GM12801 (cell line): ENCODE results near the gene PCDHB5.

ENCODE experiments used
- CTCF ChIP-seq: IDR thresholded peaks from one replicate; pipeline ENCODE4 v1.5.1; 2011; ENCODE audit warnings: control low read depth; ENCODE audit not compliant: insufficient read length; ENCODE audit errors: extremely low read depth

The PCDHB5 gene

DNA sequence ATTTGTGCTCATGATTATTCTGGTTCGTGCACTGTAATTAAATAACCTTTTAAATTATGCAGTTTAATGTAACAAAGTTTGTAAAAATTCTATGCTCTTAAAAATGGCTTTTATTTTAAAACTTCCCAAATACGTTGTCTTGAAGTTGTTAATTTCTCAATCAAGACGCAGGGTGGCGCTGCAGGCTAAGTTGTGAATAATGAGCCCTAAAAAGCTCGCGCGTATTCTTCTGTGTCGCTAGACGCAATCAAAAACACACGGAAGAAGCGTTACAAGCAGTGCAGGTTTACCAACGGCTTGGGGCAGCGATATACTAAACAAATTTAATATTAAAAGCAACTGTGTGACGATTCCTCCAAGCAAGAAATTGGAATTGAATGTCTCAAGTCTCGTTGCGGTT is 13.4 kb upstream of the PCDHB5 start, which contains the start of gene PCDHB4:
Gene PCDHB4 (plus strand): TSS at position 256 of the 400 bp plus-strand sequence. CDS start 181 bp downstream, outside the sequence.
- TF ChIP-seq CTCF, result no peak

GRCh38 chr5:141121985-141122384 is 13.0 kb upstream of the PCDHB5 start:
- no peak for TF ChIP-seq CTCF

- TF ChIP-seq CTCF, result no peak
Observed at GRCh38 chr5:141127305-141127704, 7.7 kb upstream of the PCDHB5 start.

DNA sequence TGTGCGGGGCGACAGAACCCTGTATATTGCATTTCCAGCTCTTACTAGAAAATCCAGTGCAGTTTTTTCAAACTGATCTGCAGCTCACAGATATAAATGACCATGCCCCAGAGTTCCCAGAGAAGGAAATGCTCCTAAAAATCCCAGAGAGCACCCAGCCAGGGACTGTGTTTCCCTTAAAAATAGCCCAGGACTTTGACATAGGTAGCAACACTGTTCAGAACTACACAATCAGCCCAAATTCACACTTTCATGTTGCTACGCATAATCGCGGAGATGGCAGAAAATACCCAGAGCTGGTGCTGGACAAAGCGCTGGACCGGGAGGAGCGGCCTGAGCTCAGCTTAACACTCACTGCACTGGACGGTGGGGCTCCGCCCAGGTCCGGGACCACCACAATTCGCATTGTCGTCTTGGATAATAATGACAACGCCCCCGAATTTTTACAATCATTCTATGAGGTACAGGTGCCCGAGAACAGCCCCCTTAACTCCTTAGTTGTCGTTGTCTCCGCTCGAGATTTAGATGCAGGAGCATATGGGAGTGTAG is 786 bp downstream of the PCDHB5 start:
- no peak for TF ChIP-seq CTCF

- no peak for TF ChIP-seq CTCF
Observed at GRCh38 chr5:141149812-141150211, 14.8 kb downstream of the PCDHB5 start, which contains the start of gene PCDHB6. TSS of gene PCDHB6 (plus strand) at chr5:141150057. CDS start at chr5:141150258, 201 bp downstream.

DNA sequence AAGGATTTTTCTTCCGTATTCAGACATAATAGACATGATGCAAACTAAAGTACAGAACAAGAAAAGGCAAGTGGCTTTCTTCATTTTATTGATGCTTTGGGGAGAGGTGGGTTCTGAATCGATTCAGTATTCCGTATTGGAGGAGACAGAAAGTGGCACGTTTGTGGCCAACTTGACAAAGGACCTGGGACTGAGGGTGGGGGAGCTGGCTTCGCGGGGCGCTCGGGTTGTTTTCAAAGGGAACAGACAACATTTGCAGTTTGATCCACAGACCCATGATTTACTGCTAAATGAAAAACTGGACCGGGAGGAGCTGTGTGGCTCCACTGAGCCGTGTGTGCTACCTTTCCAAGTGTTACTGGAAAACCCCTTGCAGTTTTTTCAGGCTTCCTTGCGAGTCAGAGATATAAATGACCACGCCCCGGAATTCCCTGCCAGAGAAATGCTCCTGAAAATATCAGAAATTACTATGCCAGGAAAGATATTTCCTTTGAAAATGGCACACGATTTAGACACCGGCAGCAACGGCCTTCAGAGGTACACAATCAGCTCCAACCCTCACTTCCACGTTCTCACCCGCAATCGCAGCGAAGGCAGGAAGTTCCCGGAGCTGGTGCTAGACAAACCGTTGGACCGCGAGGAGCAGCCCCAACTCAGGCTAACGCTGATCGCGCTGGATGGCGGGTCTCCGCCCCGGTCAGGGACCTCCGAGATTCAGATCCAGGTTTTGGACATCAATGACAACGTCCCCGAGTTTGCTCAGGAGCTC is 15.4 kb downstream of the PCDHB5 start:
- TF ChIP-seq CTCF, result no peak

GRCh38 chr5:141150993-141151325 is 16.0 kb downstream of the PCDHB5 start:
- no peak for TF ChIP-seq CTCF
